AG08395 (cell line): Measurements from ENCODE around the gene RNF130.

ENCODE experiments used
- DNase-seq: peaks from one replicate; pipeline ENCODE4 v3.0.0; 2012; ENCODE audit warnings: mixed read lengths, low spot score

The RNF130 gene

GRCh38 chr5:179915406-179915935 lies 156.1 kb downstream of the RNF130 start:
- DNase-seq: no peak

DNA sequence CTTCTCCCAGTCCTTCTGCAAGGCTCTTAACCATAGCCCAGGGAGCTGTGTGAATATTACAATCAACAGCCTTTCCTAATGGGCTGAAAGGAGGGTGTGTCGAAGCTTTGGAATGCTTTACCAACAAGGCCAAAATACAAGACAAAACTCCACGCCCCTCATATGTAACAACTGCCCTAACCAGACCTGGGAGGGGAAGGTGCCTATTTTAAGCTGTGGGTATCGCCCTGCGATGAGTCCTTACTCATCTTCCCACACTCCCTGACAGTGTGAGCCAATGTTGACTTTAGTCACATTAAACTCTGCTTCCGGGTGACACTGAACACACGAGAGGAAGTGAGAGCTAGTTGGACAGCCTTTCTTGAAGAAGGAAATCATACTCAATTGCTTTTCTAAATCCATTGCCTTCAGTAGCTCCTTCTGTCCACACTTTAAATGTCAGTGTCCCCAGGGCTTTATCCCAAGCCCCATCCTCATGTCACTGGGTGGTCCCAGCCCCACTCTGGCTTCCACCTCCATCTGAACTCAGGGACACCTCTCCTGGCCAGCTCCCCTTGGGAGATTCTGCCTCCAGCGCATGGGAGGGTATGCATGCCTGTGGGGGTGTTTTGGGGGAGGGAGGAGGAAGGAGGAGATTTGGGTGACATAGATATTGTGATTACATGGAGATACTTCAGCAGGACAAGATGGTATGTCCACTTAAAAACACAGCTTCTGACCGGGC lies 157.4 kb downstream of the RNF130 start:
- peak; percentile 58 for DNase-seq

DNA sequence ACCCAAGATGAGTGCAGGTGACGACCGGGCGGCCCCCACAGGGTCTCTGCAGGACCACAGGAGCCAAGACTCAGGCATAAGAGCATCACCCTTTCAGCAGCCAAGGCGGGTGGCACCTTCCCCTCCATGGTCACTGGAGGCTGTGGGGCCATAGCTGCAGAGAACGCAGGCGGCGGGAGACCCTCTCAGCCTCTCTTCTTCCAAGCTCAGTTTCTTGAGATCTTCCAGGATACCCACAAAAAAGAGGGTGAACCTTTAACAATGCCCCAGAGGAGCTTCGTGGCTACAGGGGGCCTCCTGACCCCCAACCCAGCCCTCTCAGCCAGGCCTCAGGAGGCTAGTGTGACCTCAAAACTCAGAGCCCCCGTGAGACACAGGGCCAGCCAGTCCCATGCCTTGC lies 158.1 kb downstream of the RNF130 start:
- DNase-seq: no peak

- no peak for DNase-seq
Observed at GRCh38 chr5:179912951-179913350, 158.6 kb downstream of the RNF130 start.

GRCh38 chr5:179912386-179912785 lies 159.2 kb downstream of the RNF130 start:
- DNase-seq: no peak

DNA sequence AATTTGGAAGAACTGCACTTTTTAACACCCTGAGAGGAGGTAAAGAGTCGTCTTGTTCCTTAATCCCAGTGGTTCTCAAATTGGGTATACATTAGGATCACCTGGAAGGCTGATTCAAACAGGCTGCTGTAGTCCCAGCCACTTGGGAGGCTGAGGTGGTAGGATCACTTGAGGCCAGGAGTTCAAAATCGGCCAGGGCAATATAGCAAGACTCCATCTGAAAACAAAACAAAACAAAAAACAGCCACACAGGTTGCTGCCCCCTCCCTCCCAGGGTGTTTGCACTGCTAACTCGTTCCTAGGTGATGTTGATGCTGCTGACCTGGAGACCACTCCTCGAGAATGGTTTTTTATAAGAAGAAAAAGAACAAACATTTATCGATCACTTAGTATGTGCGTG lies 162.3 kb downstream of the RNF130 start:
- DNase-seq: no peak

DNA sequence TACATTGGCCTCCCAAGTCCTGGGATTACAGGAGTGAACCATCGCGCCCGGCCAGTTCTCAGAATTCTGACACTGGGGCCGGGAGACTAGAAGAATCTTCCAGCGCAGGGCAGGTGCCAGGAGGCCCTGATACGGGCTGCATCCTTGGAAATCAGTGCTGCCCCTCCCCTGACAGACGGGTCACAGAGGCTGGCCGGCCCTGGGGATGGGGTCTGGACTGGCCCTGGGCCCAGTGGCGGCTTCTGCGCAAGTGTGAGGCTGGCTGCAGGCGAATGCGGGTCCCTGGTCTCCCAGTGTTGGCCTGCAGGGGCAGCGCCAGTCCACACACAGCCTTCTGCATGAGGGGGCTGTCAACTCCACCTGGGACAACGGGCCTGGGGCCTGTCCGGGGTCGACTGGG lies 163.0 kb downstream of the RNF130 start:
- DNase-seq: no peak

- peak; percentile 85 for DNase-seq
Observed at GRCh38 chr5:179907556-179908324, 163.8 kb downstream of the RNF130 start, which contains the start of gene TBC1D9B. Gene TBC1D9B, minus strand, starts transcription at chr5:179907897. Its CDS starts 76 bp downstream, at chr5:179907821.

GRCh38 chr5:179906795-179907555 lies 164.6 kb downstream of the RNF130 start:
- DNase-seq: peak; percentile 26

DNA sequence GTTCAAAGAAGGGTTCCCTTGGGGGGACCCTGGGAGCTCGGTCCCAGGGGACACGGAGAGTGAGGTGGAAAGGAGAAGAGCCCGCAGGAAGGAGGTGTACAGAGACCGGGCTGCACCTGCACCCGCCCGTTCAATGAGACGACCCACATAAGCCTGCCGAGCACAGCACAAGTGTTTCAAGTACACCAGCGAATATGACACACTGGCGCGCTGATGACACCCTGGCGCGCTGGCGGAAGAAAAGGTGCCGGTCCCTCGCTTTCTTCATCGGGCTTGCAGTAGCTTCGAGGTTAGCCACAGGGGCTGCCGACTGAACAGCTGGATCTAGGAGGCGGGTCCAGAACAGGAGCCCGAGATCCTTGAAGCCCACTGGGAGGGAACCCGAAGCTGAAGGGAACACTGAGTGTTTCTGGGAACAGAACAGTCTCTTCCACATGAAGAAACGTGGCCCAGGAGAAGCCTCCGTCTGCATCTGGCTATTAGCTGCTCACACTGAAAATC lies 165.2 kb downstream of the RNF130 start:
- no peak for DNase-seq

- DNase-seq: no peak
Observed at GRCh38 chr5:179905161-179905560, 166.4 kb downstream of the RNF130 start.
